ENCODE results near the gene CD9.

DNA sequence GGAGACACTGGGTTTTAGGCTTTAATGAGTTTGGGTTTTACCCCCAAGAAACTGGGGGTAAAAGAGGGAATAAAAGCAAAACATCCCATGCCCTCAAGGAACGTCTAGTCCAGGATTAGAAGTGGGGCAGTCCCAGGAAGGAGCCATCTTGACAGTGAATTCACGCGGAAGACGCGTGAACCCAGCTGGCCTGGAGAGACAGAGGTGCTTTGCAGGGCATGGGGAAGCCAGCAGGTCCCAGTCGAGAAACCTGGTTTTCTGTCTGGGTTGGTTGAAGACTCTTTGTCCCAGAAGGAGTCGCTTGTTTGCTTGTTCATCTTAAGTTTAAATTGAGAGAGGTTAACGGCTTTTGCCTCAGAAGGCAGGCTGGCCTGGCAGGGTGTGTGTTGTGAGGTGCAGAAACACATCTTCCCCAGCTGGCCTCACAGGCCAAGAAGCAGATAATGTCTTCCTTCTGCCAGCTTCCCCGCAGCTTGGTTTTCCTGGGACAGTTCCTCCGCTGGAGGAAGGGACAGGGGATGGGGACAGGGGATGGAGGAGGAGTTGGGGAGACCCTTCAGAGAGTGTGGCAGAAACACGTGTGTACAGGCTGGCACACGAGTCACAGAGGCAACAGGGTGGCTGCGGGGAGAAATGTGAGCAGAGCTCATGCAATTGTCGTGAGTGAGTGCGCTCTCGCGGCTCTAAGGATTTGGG is 18.5 kb upstream of the CD9 start:
- TF ChIP-seq POLR2AphosphoS5 (IDR thresholded peaks at IDR 0.05; ENCODE audit: low read depth, low read length) = no peak
- TF ChIP-seq TAF1 (IDR thresholded peaks at IDR 0.05; ENCODE audit: low read depth, low read length) = no peak
